Activated naive CD8-positive, alpha-beta T cell treated with anti-CD3 and anti-CD28 coated beads, Interleukin-2, amount 10 ng/mL, durations not matched to agents 7 days and 5 days (primary cell): ENCODE measurements around the gene SIPA1L3. TPM values are rescaled to one million over a fixed set of nuclear protein-coding genes. Genes with fewer than 3 reads are reported as not detected.

ENCODE experiments used
- ATAC-seq: fragments of 150-1000 bp; cut with Tn5 transposase; one replicate; pipeline ENCODE4 v1.10.0; 2021; ENCODE audit warnings: low read depth, moderate library complexity
- POLR2A ChIA-PET: fragments of 350-600 bp; sonication (Branson Sonifier 250); formaldehyde crosslinking; loops from one replicate; lab custom pipeline; 2021; ENCODE audit warnings: antibody characterized with exemption; lab: Charles Lee
- DNase-seq: peaks from one replicate; pipeline ENCODE4 v3.0.0; 2021
- H3K27ac Mint-ChIP-seq: one replicate; pipeline ENCODE4 v1.8.0; 2022; ENCODE audit warnings: mild to moderate bottlenecking, mixed read lengths
- H3K27me3 Mint-ChIP-seq: one replicate; pipeline ENCODE4 v1.8.0; 2022; ENCODE audit warnings: mild to moderate bottlenecking, moderate library complexity, mixed read lengths
- H3K36me3 Mint-ChIP-seq: one replicate; pipeline ENCODE4 v1.8.0; 2021; ENCODE audit warnings: mild to moderate bottlenecking, mixed read lengths
- H3K4me1 Mint-ChIP-seq: one replicate; pipeline ENCODE4 v1.8.0; 2021; ENCODE audit warnings: mixed read lengths
- H3K4me3 Mint-ChIP-seq: one replicate; pipeline ENCODE4 v1.8.0; 2022; ENCODE audit warnings: mild to moderate bottlenecking, moderate library complexity, mixed read lengths
- H3K9me3 Mint-ChIP-seq: one replicate; pipeline ENCODE4 v1.8.0; 2021; ENCODE audit warnings: mixed read lengths
- total RNA-seq, 2 experiments: library from RNA; stranded (reverse); gene quantifications; one replicate each; pipeline ENCODE4 v1.2.3, GENCODE V29; 2021

SIPA1L3 gene
- total RNA-seq, 2 experiments from 2014 or later, result 20.3 to 24.6 TPM

GRCh38 chr19:38035515-38036495, 128.8 kb downstream of the SIPA1L3 start:
- H3K4me1 Mint-ChIP-seq, result no peaks in the 10 kb centered on the region
- POLR2A ChIA-PET, result no interaction called here
- no peaks in the 10 kb centered on the region for H3K27me3 Mint-ChIP-seq
- DNase-seq (no peak), ATAC-seq (no peak)
- H3K9me3 Mint-ChIP-seq, result no peaks in the 10 kb centered on the region
- H3K27ac Mint-ChIP-seq, result no peak overlapping the region
- H3K4me3 Mint-ChIP-seq, result no peak overlapping the region
- H3K36me3 Mint-ChIP-seq, result peaks cover 6% of the 10 kb centered on the region

- Mint-ChIP-seq H3K4me3 (no peak overlapping the region), H3K36me3 (no peaks in the 10 kb centered on the region), H3K4me1 (no peaks in the 10 kb centered on the region), H3K27me3 (no peaks in the 10 kb centered on the region), H3K27ac (no peak overlapping the region), H3K9me3 (peaks cover 2% of the 10 kb centered on the region)
- DNase-seq (no peak), ATAC-seq (no peak)
- POLR2A ChIA-PET, result no interaction called here
These were observed 130.0 kb downstream of the SIPA1L3 start for GRCh38 chr19:38036707-38037611.

GRCh38 chr19:38039966-38040365, 133.0 kb downstream of the SIPA1L3 start:
- Mint-ChIP-seq H3K9me3 (peaks cover 2% of the 10 kb centered on the region), H3K27ac (no peak overlapping the region), H3K4me1 (no peaks in the 10 kb centered on the region)

GRCh38 chr19:38042132-38042531, 135.1 kb downstream of the SIPA1L3 start:
- no peak for DNase-seq
- Mint-ChIP-seq H3K4me3 (no peak overlapping the region), H3K4me1 (peaks cover 6% of the 10 kb centered on the region), H3K27me3 (no peaks in the 10 kb centered on the region), H3K36me3 (peaks cover 1% of the 10 kb centered on the region), H3K27ac (no peak overlapping the region), H3K9me3 (peaks cover 2% of the 10 kb centered on the region)
- no peak for ATAC-seq
- POLR2A ChIA-PET, result no interaction called here

More at GRCh38 chr19:38039966-38040365, 133.0 kb downstream of the SIPA1L3 start:
- no peak for DNase-seq
- POLR2A ChIA-PET, result no interaction called here
- peaks cover 1% of the 10 kb centered on the region for H3K36me3 Mint-ChIP-seq
- ATAC-seq, result no peak
- no peaks in the 10 kb centered on the region for H3K27me3 Mint-ChIP-seq
- H3K4me3 Mint-ChIP-seq, result no peak overlapping the region

- no peak overlapping the region for H3K27ac Mint-ChIP-seq
- H3K9me3 Mint-ChIP-seq, result peaks cover 2% of the 10 kb centered on the region
- POLR2A ChIA-PET, result no interaction called here
- peaks cover 21% of the 10 kb centered on the region for H3K4me1 Mint-ChIP-seq
- H3K4me3 Mint-ChIP-seq, result no peak overlapping the region
- DNase-seq (no peak), ATAC-seq (no peak)
- H3K36me3 Mint-ChIP-seq, result peaks cover 1% of the 10 kb centered on the region
- no peaks in the 10 kb centered on the region for H3K27me3 Mint-ChIP-seq
These were observed 136.7 kb downstream of the SIPA1L3 start for GRCh38 chr19:38043649-38044144.

- Mint-ChIP-seq H3K36me3 (peaks cover 1% of the 10 kb centered on the region), H3K27ac (no peak overlapping the region), H3K4me1 (peaks cover 25% of the 10 kb centered on the region), H3K4me3 (no peak overlapping the region), H3K27me3 (no peaks in the 10 kb centered on the region), H3K9me3 (peaks cover 2% of the 10 kb centered on the region)
- POLR2A ChIA-PET, result interaction anchor here (0.6 kb wide), 1 partner anchor 29 kb away, joined by 3 read pairs; no protein-coding TSS in a partner anchor
- no peak for ATAC-seq
- DNase-seq, result no peak
These were observed 137.5 kb downstream of the SIPA1L3 start for GRCh38 chr19:38044267-38045111.

GRCh38 chr19:38045554-38046253, 138.7 kb downstream of the SIPA1L3 start:
- peaks cover 1% of the 10 kb centered on the region for H3K36me3 Mint-ChIP-seq
- H3K4me3 Mint-ChIP-seq, result no peak overlapping the region
- POLR2A ChIA-PET, result no interaction called here
- H3K9me3 Mint-ChIP-seq, result peaks cover 2% of the 10 kb centered on the region
- DNase-seq (no peak), ATAC-seq (no peak)
- H3K4me1 Mint-ChIP-seq, result peaks cover 29% of the 10 kb centered on the region
- no peaks in the 10 kb centered on the region for H3K27me3 Mint-ChIP-seq
- peak overlapping the region; percentile 68 for H3K27ac Mint-ChIP-seq

- no peak for DNase-seq
- H3K36me3 Mint-ChIP-seq, result peaks cover 1% of the 10 kb centered on the region
- no peaks in the 10 kb centered on the region for H3K27me3 Mint-ChIP-seq
- H3K27ac Mint-ChIP-seq, result no peak overlapping the region
- peaks cover 2% of the 10 kb centered on the region for H3K9me3 Mint-ChIP-seq
- H3K4me3 Mint-ChIP-seq, result no peak overlapping the region
- no peak for ATAC-seq
- POLR2A ChIA-PET, result no interaction called here
- H3K4me1 Mint-ChIP-seq, result peaks cover 29% of the 10 kb centered on the region
These were observed 139.4 kb downstream of the SIPA1L3 start for GRCh38 chr19:38046254-38047048.

GRCh38 chr19:38047049-38047438, 140.0 kb downstream of the SIPA1L3 start:
- no peak overlapping the region for H3K4me3 Mint-ChIP-seq
- no peak for DNase-seq
- peaks cover 29% of the 10 kb centered on the region for H3K4me1 Mint-ChIP-seq
- POLR2A ChIA-PET, result interaction anchor here (0.6 to 2.9 kb wide), 2 partner anchors 121 to 141 kb away, joined by 5 to 35 read pairs; partner anchors contain the start of genes SIPA1L3 and WDR87
- peak overlapping the region; percentile 94 for H3K27ac Mint-ChIP-seq
- H3K9me3 Mint-ChIP-seq, result no peaks in the 10 kb centered on the region
- H3K36me3 Mint-ChIP-seq, result peaks cover 4% of the 10 kb centered on the region
- no peaks in the 10 kb centered on the region for H3K27me3 Mint-ChIP-seq
- no peak for ATAC-seq

- ATAC-seq (no peak), DNase-seq (no peak)
- POLR2A ChIA-PET, result interaction anchor here (0.6 to 2.9 kb wide), 3 partner anchors 122 to 334 kb away, joined by 4 to 35 read pairs (median 5); partner anchors contain the start of genes SIPA1L3 and WDR87
- Mint-ChIP-seq H3K9me3 (no peaks in the 10 kb centered on the region), H3K4me1 (peaks cover 29% of the 10 kb centered on the region), H3K4me3 (peak overlapping the region; percentile 85), H3K27ac (peak overlapping the region; percentile 94), H3K27me3 (no peaks in the 10 kb centered on the region), H3K36me3 (peaks cover 4% of the 10 kb centered on the region)
These were observed 140.6 kb downstream of the SIPA1L3 start for GRCh38 chr19:38047641-38048040.

- peak; percentile 62 for DNase-seq
- H3K27ac Mint-ChIP-seq, result peak overlapping the region; percentile 94
- POLR2A ChIA-PET, result interaction anchor here (0.8 to 2.9 kb wide), 7 partner anchors 10 to 325 kb away, joined by 3 to 35 read pairs (median 3); partner anchors contain the start of genes PSMD8, SIPA1L3 and WDR87
- H3K27me3 Mint-ChIP-seq, result no peaks in the 10 kb centered on the region
- H3K4me1 Mint-ChIP-seq, result peaks cover 29% of the 10 kb centered on the region
- peak; percentile 90 for ATAC-seq
- H3K9me3 Mint-ChIP-seq, result no peaks in the 10 kb centered on the region
- peaks cover 3% of the 10 kb centered on the region for H3K36me3 Mint-ChIP-seq
- H3K4me3 Mint-ChIP-seq, result peak overlapping the region; percentile 85
These were observed 142.2 kb downstream of the SIPA1L3 start for GRCh38 chr19:38049105-38049649.
